Stomach smooth muscle (tissue), 2 donors: Measurements from ENCODE around the gene PRKG2.

ENCODE experiments used
- H3K27ac ChIP-seq: one replicate; pipeline ENCODE4 v1.7.0; 2013; ENCODE audit warnings: mild to moderate bottlenecking, low read length, inconsistent platforms
- H3K27me3 ChIP-seq, 2 donors: one replicate each; pipeline ENCODE4 v1.7.0; 2013; ENCODE audit warnings: low read length in 2 of 2; ENCODE audit not compliant: insufficient read depth in 2 of 2, control insufficient read depth in 1 of 2
- H3K36me3 ChIP-seq, 2 donors: one replicate each; pipeline ENCODE4 v1.7.0; 2013; ENCODE audit warnings: low read length in 2 of 2; ENCODE audit not compliant: control insufficient read depth in 2 of 2, insufficient read depth in 2 of 2
- H3K4me1 ChIP-seq: one replicate; pipeline ENCODE4 v1.7.0; 2013; ENCODE audit warnings: low read length; ENCODE audit not compliant: control insufficient read depth, insufficient read depth
- H3K4me3 ChIP-seq, 2 donors: one replicate each; pipeline ENCODE4 v1.7.0; 2013; ENCODE audit warnings: low read length in 2 of 2
- H3K9ac ChIP-seq, 2 donors: one replicate each; pipeline ENCODE4 v1.7.0; 2013; ENCODE audit warnings: low read length in 2 of 2, mild to moderate bottlenecking in 1 of 2
- H3K9me3 ChIP-seq, 2 donors: one replicate each; pipeline ENCODE4 v1.7.0; 2013; ENCODE audit warnings: low read length in 2 of 2; ENCODE audit not compliant: control insufficient read depth in 2 of 2
- donor health status: healthy.
- donor health status: Pancreatic carcinoma.

The PRKG2 gene

DNA sequence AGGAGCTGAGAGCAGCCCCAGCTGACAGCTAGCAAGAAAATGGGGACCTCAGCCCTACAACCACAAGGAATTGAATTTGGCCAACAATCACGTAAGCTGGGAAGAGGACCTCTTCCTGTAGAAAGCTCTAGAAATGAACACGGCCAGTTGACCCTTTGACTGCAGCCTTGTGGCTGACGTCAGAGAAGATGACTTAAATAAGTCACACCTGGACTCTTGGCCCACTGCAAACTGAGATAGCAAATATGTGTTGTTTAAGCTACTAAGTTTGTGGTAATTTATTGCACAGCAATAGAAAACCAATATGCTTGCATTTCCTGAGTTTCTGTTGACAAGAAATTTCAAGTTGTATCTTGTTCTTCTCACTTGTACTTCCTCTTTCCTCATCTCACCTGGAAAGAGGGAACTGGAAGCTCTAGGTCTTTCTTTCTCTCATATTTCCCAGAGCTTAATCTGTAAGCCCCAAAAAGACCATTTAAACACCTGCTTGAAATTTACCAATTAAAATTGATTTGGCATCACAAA is 18.8 kb downstream of the PRKG2 start:
- Histone ChIP-seq H3K9me3 (no peaks in the 10 kb centered on the region), H3K4me3 (no peak overlapping the region), H3K36me3 (no peaks in the 10 kb centered on the region), H3K27ac (no peak overlapping the region), H3K27me3 (no peaks in the 10 kb centered on the region), H3K9ac (no peak overlapping the region), H3K4me1 (peaks cover 10% of the 10 kb centered on the region)

DNA sequence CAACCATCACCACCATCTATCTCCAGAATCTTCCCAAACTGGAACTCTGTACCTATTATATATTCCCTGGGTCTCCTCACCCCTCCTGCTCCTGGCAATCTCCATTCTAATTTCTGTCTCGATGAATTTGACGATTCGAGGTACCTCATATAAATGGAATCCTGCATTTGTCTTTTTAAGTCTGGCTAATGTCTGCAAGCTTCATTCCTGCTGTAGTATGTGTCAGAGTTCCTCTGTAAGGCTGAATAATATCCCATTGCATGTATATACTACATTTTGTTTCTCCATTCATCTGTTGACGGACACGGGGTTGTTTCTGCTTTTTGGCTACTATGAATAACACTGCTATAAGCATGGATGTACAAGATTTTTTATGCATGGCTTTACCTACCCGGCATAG is 19.5 kb downstream of the PRKG2 start:
- Histone ChIP-seq H3K4me1 (peaks cover 10% of the 10 kb centered on the region), H3K36me3 (no peaks in the 10 kb centered on the region), H3K4me3 (no peak overlapping the region), H3K27me3 (no peaks in the 10 kb centered on the region), H3K27ac (no peak overlapping the region), H3K9ac (no peak overlapping the region), H3K9me3 (no peaks in the 10 kb centered on the region)

DNA sequence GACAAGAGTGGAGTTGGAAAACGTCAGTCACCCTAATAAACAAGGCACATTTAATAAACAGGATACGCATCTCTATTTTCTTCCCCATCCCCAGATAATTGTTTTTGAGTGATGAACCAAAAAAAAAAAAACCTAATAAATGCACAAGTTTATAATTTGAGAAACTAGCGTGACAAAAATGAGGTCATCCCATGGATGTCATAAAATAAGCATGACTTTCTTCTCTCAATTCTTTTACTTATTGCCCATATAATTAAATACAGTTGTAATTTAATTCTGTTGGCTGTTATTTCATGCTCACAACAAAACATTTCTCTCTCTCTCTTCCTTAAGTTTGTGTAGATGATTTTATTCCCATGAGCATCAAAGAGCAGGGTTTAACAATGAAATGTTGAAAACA is 20.7 kb downstream of the PRKG2 start:
- H3K27me3 ChIP-seq = no peaks in the 10 kb centered on the region
- no peak overlapping the region for H3K27ac ChIP-seq
- H3K4me3 ChIP-seq = no peak overlapping the region
- H3K9me3 ChIP-seq = no peaks in the 10 kb centered on the region
- peaks cover 10% of the 10 kb centered on the region for H3K4me1 ChIP-seq
- H3K9ac ChIP-seq = no peak overlapping the region
- H3K36me3 ChIP-seq = no peaks in the 10 kb centered on the region

DNA sequence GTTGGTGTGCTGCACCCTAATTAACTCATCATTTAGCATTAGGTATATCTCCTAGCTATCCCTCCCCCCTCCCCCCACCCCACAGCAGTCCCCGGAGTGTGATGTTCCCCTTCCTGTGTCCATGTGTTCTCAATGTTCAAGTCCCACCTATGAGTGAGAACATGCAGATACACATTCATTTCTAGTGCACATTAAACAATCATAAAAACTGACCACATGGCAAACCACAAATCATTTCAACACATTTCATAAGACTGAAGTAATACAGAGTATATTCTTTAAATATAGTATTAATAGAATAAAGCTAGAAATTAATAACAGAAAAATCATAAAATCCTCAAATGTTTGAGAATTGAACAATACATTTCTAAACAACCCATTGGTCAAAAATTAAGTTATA is 34.1 kb downstream of the PRKG2 start:
- Histone ChIP-seq H3K4me1 (no peaks in the 10 kb centered on the region), H3K9me3 (no peaks in the 10 kb centered on the region), H3K27me3 (no peaks in the 10 kb centered on the region), H3K36me3 (no peaks in the 10 kb centered on the region), H3K4me3 (no peak overlapping the region), H3K9ac (no peak overlapping the region), H3K27ac (no peak overlapping the region)

DNA sequence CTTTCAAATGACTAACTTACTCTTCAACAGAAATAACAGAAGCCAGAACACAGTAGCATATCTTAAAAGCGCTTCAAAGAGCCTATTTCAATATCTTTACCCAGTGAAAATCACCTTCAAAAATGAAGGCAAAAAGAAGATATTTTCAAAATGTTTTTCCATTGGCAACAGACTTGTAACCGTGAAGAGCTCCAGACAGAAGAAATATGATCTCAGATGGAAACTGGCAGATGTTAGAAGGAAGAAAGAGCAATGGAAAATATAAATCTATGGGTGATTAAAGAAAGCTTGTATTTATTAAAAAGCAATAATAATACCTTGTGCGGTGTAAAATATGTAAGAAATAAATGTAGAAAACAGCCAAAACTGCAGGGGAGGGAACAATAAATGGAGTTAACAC is 35.7 kb downstream of the PRKG2 start:
- H3K36me3 ChIP-seq = no peaks in the 10 kb centered on the region
- no peaks in the 10 kb centered on the region for H3K9me3 ChIP-seq
- no peaks in the 10 kb centered on the region for H3K27me3 ChIP-seq
- H3K27ac ChIP-seq = no peak overlapping the region
- H3K9ac ChIP-seq = no peak overlapping the region
- H3K4me1 ChIP-seq = no peaks in the 10 kb centered on the region
- H3K4me3 ChIP-seq = no peak overlapping the region

DNA sequence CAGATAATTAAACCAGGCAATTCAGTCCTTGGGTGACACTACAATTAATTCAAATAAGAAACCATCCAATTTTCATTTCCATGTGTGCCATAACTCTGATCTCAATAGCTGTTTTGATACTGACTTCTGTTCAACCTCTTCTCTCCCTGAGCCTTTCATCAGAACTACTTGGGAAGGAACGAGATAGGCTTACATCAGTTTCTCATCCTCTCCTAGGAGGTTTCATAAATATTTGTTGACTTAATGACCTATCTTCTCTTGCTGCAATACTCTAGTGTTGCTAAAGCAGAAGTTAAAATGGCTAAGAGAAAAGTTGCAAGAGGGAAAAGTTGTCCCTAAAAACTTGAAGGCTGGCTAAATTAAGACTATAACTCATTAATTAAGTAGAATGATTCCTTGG is 41.8 kb downstream of the PRKG2 start:
- Histone ChIP-seq H3K36me3 (no peaks in the 10 kb centered on the region), H3K9me3 (no peaks in the 10 kb centered on the region), H3K4me1 (no peaks in the 10 kb centered on the region), H3K27me3 (no peaks in the 10 kb centered on the region), H3K27ac (no peak overlapping the region), H3K4me3 (no peak overlapping the region), H3K9ac (no peak overlapping the region)

DNA sequence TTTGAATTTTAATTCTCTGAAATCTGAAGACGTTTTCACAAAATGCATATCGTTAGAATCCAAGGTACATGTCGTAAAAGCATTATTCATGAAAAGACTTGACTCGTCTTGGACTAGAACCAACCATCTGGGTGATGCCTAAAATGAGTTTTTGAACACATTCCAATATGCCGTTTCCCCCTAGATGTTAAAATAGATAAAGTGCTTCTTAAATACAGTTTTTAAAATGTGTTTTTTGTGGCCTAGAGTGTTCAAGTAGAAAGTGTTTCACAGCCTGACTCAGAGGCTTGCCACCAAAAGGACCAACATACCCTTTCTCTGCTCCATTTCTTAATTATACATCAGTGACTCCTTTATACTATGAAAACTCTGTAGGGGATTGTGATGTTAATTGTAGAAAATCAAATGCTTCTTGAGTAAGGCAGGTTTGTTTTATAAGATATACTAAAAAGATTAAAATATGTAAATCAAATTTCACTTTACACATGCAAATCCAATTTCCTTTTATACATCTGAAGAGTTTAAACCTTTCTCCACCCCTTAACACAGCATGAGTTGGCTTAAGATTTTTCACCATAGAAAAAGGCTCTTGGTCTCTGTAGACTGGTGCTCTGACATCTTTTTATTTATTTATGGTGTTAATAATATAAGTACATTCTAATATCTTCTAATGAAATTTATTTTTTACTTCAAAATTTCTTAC is 48.4 kb downstream of the PRKG2 start:
- H3K4me1 ChIP-seq = no peaks in the 10 kb centered on the region
- no peaks in the 10 kb centered on the region for H3K9me3 ChIP-seq
- no peak overlapping the region for H3K4me3 ChIP-seq
- no peaks in the 10 kb centered on the region for H3K27me3 ChIP-seq
- H3K27ac ChIP-seq = no peak overlapping the region
- no peaks in the 10 kb centered on the region for H3K36me3 ChIP-seq
- no peak overlapping the region for H3K9ac ChIP-seq

DNA sequence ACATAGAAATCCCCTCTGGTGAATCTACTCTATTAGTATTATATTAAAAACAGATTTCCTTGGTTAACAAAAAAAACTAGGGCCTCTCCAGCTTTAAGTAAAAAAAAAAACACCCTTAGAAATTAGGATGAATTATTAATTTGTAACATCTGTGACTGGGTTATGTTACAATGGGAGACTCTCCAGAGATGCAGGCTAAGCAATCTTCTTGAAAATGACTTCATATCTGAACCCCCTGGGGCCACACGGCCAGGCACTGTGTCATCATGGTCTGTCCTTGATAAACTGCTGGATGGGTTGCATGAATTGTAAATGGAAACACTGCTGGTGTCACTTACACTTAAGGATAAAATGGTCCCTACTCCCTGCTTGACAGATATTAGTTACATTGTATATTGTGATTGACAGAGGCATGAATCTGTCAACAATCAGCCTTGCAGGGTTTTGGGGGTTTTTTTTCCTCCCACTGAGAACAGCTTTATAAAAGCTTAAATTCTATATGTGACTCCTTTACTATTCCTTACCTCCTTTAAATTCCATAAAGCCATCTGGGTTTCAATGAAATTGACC is 49.1 kb downstream of the PRKG2 start:
- Histone ChIP-seq H3K36me3 (no peaks in the 10 kb centered on the region), H3K27ac (no peak overlapping the region), H3K4me3 (no peak overlapping the region), H3K27me3 (no peaks in the 10 kb centered on the region), H3K9me3 (no peaks in the 10 kb centered on the region), H3K9ac (no peak overlapping the region), H3K4me1 (no peaks in the 10 kb centered on the region)

DNA sequence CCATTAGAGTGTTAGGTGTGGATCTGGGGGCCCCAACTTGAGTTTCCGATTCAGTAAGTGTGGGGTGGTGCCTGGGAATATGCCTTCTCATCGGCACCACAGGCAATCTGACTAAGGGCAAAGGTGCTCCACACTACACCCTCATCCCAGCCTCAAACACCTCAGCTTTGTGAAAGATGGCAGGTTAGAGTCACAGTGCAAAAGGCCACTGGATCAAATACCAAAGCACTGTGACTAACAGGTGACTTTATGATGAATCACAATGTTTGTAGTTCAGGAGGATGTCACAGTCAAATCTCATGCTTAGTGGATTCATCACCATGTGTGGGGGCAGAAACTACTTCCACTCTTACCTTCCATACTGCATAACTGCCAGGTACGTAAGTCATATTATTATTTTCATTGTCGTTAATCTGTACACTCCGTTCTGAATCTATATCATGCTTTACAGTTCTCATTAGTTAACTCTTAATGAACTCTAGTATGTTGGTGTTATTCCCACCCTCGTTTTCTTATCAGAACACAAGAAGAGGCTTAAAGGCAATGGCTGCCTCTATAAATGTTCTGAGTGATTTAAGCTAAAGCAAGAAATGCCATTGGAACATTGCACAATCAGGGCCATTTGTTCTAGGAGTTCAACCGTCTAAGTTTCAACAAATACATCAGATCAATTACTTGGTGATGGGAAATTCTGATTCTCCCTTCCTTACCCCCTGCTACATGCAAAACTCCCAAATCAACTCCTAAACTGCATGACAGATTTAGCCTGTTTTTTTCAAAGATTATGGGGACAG is 50.2 kb downstream of the PRKG2 start:
- Histone ChIP-seq H3K4me1 (no peaks in the 10 kb centered on the region), H3K27ac (no peak overlapping the region)

DNA sequence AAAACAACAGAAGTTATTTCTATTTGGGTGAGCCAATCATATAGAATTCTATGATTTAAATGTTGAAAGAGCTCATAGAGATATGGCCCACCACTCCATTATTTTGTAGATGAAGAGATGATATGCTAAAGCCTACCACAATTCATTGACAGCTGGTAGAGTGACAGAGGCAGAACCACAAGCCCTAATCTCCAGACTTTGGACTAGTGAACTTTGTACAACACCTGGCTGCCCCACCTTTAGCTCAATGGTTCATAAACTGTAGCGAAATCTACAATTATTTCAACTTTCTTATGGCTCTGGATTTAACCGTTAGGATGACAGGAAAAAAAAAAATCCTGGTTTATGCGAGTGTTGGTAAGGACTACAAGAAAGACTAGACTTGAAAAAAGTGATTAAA is 50.9 kb downstream of the PRKG2 start:
- Histone ChIP-seq H3K9ac (no peak overlapping the region), H3K36me3 (no peaks in the 10 kb centered on the region), H3K27me3 (no peaks in the 10 kb centered on the region), H3K27ac (no peak overlapping the region), H3K9me3 (no peaks in the 10 kb centered on the region), H3K4me3 (no peak overlapping the region), H3K4me1 (no peaks in the 10 kb centered on the region)

More for the DNA sequence above, 50.2 kb downstream of the PRKG2 start:
- Histone ChIP-seq H3K4me3 (no peak overlapping the region), H3K9ac (no peak overlapping the region), H3K27me3 (no peaks in the 10 kb centered on the region), H3K36me3 (no peaks in the 10 kb centered on the region), H3K9me3 (no peaks in the 10 kb centered on the region)
